Measurements from ENCODE around the gene PSMD14. TPM values are rescaled to one million over a fixed set of nuclear protein-coding genes. Genes with fewer than 3 reads are reported as not detected.

Gene PSMD14
- total RNA-seq, 1 experiment from 2014 or later, result 93.7 TPM

GRCh38 chr2:161353543-161353942, 45.3 kb downstream of the PSMD14 start:
- Histone ChIP-seq H3K27ac (ENCODE audit: low read length) (no peak overlapping the region), H3K4me3 (ENCODE audit: low read depth in 2 of 2, low read length in 2 of 2) (no peak overlapping the region), H3K9me3 (ENCODE audit: control insufficient read depth, insufficient read depth, low read depth, low read length) (no peaks in the 10 kb centered on the region), H3K36me3 (ENCODE audit: control insufficient read depth, insufficient read depth, low read length) (no peaks in the 10 kb centered on the region; the same call in 1 of the 2 replicates), H3K4me1 (ENCODE audit: control insufficient read depth, insufficient read depth, low read length) (peaks cover 18% of the 10 kb centered on the region), H3K27me3 (ENCODE audit: control insufficient read depth, insufficient read depth, low read length) (no peaks in the 10 kb centered on the region)
- CTCF ChIA-PET, result no interaction called here
- POLR2A ChIA-PET, result no interaction called here
- BruUV-seq (replicated peaks), result no TSS peak
- in situ Hi-C loops (cut with HindIII; ENCODE audit: low pct_unique_long_range_greater_than_20kb, low sequenced_read_pairs), result no loop called here
- TF ChIP-seq, protein P1, sequence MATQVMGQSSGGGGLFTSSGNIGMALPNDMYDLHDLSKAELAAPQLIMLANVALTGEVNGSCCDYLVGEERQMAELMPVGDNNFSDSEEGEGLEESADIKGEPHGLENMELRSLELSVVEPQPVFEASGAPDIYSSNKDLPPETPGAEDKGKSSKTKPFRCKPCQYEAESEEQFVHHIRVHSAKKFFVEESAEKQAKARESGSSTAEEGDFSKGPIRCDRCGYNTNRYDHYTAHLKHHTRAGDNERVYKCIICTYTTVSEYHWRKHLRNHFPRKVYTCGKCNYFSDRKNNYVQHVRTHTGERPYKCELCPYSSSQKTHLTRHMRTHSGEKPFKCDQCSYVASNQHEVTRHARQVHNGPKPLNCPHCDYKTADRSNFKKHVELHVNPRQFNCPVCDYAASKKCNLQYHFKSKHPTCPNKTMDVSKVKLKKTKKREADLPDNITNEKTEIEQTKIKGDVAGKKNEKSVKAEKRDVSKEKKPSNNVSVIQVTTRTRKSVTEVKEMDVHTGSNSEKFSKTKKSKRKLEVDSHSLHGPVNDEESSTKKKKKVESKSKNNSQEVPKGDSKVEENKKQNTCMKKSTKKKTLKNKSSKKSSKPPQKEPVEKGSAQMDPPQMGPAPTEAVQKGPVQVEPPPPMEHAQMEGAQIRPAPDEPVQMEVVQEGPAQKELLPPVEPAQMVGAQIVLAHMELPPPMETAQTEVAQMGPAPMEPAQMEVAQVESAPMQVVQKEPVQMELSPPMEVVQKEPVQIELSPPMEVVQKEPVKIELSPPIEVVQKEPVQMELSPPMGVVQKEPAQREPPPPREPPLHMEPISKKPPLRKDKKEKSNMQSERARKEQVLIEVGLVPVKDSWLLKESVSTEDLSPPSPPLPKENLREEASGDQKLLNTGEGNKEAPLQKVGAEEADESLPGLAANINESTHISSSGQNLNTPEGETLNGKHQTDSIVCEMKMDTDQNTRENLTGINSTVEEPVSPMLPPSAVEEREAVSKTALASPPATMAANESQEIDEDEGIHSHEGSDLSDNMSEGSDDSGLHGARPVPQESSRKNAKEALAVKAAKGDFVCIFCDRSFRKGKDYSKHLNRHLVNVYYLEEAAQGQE (IDR thresholded peaks at IDR 0.05; ENCODE audit: insufficient read depth in 1 of 2, low read depth in 2 of 2, low read length in 1 of 2), result no peak
- TF ChIP-seq, protein P2, sequence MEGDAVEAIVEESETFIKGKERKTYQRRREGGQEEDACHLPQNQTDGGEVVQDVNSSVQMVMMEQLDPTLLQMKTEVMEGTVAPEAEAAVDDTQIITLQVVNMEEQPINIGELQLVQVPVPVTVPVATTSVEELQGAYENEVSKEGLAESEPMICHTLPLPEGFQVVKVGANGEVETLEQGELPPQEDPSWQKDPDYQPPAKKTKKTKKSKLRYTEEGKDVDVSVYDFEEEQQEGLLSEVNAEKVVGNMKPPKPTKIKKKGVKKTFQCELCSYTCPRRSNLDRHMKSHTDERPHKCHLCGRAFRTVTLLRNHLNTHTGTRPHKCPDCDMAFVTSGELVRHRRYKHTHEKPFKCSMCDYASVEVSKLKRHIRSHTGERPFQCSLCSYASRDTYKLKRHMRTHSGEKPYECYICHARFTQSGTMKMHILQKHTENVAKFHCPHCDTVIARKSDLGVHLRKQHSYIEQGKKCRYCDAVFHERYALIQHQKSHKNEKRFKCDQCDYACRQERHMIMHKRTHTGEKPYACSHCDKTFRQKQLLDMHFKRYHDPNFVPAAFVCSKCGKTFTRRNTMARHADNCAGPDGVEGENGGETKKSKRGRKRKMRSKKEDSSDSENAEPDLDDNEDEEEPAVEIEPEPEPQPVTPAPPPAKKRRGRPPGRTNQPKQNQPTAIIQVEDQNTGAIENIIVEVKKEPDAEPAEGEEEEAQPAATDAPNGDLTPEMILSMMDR (IDR thresholded peaks at IDR 0.05), result no peak
- TF ChIP-seq TCF7L2 (IDR thresholded peaks at IDR 0.05; ENCODE audit: low read depth, low read length), result no peak
- no peak for TF ChIP-seq POLR2AphosphoS5 (IDR thresholded peaks at IDR 0.05; ENCODE audit: low read depth, low read length)
- TF ChIP-seq SIN3A (IDR thresholded peaks at IDR 0.05; ENCODE audit: borderline replicate concordance, insufficient read depth, low read depth, low read length), result no peak
- no peak for ATAC-seq
- no peak for DNase-seq (ENCODE audit: low read depth, low spot score)
- intact Hi-C loops (cut with micrococcal nuclease; ENCODE audit: unreplicated experiment), result no loop called here

GRCh38 chr2:161354106-161354505, 45.9 kb downstream of the PSMD14 start:
- in situ Hi-C loops (cut with HindIII; ENCODE audit: low pct_unique_long_range_greater_than_20kb, low sequenced_read_pairs) (no loop called here), intact Hi-C loops (cut with micrococcal nuclease; ENCODE audit: unreplicated experiment) (no loop called here)
- Histone ChIP-seq H3K9me3 (ENCODE audit: control insufficient read depth, insufficient read depth, low read depth, low read length) (no peaks in the 10 kb centered on the region), H3K4me3 (ENCODE audit: low read depth in 2 of 2, low read length in 2 of 2) (no peak overlapping the region), H3K4me1 (ENCODE audit: control insufficient read depth, insufficient read depth, low read length) (peaks cover 18% of the 10 kb centered on the region), H3K27me3 (ENCODE audit: control insufficient read depth, insufficient read depth, low read length) (no peaks in the 10 kb centered on the region), H3K27ac (ENCODE audit: low read length) (no peak overlapping the region), H3K36me3 (ENCODE audit: control insufficient read depth, insufficient read depth, low read length) (no peaks in the 10 kb centered on the region; the same call in 1 of the 2 replicates)
- ChIA-PET CTCF (no interaction called here), POLR2A (no interaction called here)
- DNase-seq (ENCODE audit: low read depth, low spot score) (no peak), ATAC-seq (no peak)
- BruUV-seq (replicated peaks), result no TSS peak
- no peak for TF ChIP-seq POLR2AphosphoS5 (IDR thresholded peaks at IDR 0.05; ENCODE audit: low read depth, low read length)
- TF ChIP-seq, protein P1 (IDR thresholded peaks at IDR 0.05; ENCODE audit: insufficient read depth in 1 of 2, low read depth in 2 of 2, low read length in 1 of 2), result no peak
- no peak for TF ChIP-seq SIN3A (IDR thresholded peaks at IDR 0.05; ENCODE audit: borderline replicate concordance, insufficient read depth, low read depth, low read length)
- TF ChIP-seq, protein P2 (IDR thresholded peaks at IDR 0.05), result no peak
- TF ChIP-seq TCF7L2 (IDR thresholded peaks at IDR 0.05; ENCODE audit: low read depth, low read length), result no peak

Measured in Panc1 (cell line).